ENCODE data around the gene HBZ.
A peak's percentile ranks its signal among the peaks of the same experiment; 100 is the strongest.

HBZ gene

DNA sequence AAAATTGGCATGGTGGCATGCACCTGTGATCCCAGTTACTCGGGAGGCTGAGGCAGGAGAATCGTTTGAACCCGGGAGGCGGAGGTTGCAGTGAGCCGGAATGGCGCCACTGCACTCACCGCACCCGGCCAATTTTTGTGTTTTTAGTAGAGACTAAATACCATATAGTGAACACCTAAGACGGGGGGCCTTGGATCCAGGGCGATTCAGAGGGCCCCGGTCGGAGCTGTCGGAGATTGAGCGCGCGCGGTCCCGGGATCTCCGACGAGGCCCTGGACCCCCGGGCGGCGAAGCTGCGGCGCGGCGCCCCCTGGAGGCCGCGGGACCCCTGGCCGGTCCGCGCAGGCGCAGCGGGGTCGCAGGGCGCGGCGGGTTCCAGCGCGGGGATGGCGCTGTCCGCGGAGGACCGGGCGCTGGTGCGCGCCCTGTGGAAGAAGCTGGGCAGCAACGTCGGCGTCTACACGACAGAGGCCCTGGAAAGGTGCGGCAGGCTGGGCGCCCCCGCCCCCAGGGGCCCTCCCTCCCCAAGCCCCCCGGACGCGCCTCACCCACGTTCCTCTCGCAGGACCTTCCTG, 27.7 kb downstream of the HBZ start, which contains the start of gene HBQ1:
Gene HBQ1, plus strand, starts transcription at position 359 of the 575 bp plus-strand sequence. Its CDS starts 28 bp downstream, at position 387.
- Histone ChIP-seq H3F3A (ENCODE audit: low read depth) (no peaks in the 10 kb centered on the region), H2AFZ (ENCODE audit: low read length) (no peak within 1 kb of the TSS), H3K9me3 (ENCODE audit: insufficient read depth, low read depth, low read length) (no peaks in the 10 kb centered on the region), H3K27me3 (ENCODE audit: insufficient read depth, low read length, poor library complexity, severe bottlenecking) (no peaks in the 10 kb centered on the region), H3K9ac (ENCODE audit: low read depth, low read length, poor library complexity, severe bottlenecking) (no peak within 1 kb of the TSS), H3K79me2 (ENCODE audit: insufficient read depth, low read length) (no peaks in the 10 kb centered on the region), H3K4me3 (ENCODE audit: low read length, poor library complexity, severe bottlenecking) (no peak within 1 kb of the TSS), H3K4me2 (ENCODE audit: low read depth, low read length, poor library complexity, severe bottlenecking) (no peak within 1 kb of the TSS), H3K36me3 (ENCODE audit: insufficient read depth, low read length) (no peaks in the 10 kb centered on the region), H4K20me1 (ENCODE audit: insufficient read depth, low read length, poor library complexity, severe bottlenecking) (no peaks in the 10 kb centered on the region), H3K4me1 (ENCODE audit: insufficient read depth, low read length, poor library complexity, severe bottlenecking) (peaks cover under 1% of the 10 kb centered on the region), H3K9me2 (replicated peaks; ENCODE audit: low read depth, low read length) (no peaks in the 10 kb centered on the region)
- TF ChIP-seq, protein P1, sequence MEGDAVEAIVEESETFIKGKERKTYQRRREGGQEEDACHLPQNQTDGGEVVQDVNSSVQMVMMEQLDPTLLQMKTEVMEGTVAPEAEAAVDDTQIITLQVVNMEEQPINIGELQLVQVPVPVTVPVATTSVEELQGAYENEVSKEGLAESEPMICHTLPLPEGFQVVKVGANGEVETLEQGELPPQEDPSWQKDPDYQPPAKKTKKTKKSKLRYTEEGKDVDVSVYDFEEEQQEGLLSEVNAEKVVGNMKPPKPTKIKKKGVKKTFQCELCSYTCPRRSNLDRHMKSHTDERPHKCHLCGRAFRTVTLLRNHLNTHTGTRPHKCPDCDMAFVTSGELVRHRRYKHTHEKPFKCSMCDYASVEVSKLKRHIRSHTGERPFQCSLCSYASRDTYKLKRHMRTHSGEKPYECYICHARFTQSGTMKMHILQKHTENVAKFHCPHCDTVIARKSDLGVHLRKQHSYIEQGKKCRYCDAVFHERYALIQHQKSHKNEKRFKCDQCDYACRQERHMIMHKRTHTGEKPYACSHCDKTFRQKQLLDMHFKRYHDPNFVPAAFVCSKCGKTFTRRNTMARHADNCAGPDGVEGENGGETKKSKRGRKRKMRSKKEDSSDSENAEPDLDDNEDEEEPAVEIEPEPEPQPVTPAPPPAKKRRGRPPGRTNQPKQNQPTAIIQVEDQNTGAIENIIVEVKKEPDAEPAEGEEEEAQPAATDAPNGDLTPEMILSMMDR (conservative IDR thresholded peaks at IDR 0.05; ENCODE audit: low read length), result no peak
- no peak for TF ChIP-seq EZH2phosphoT487 (IDR thresholded peaks at IDR 0.05; ENCODE audit: borderline replicate concordance)

DNA sequence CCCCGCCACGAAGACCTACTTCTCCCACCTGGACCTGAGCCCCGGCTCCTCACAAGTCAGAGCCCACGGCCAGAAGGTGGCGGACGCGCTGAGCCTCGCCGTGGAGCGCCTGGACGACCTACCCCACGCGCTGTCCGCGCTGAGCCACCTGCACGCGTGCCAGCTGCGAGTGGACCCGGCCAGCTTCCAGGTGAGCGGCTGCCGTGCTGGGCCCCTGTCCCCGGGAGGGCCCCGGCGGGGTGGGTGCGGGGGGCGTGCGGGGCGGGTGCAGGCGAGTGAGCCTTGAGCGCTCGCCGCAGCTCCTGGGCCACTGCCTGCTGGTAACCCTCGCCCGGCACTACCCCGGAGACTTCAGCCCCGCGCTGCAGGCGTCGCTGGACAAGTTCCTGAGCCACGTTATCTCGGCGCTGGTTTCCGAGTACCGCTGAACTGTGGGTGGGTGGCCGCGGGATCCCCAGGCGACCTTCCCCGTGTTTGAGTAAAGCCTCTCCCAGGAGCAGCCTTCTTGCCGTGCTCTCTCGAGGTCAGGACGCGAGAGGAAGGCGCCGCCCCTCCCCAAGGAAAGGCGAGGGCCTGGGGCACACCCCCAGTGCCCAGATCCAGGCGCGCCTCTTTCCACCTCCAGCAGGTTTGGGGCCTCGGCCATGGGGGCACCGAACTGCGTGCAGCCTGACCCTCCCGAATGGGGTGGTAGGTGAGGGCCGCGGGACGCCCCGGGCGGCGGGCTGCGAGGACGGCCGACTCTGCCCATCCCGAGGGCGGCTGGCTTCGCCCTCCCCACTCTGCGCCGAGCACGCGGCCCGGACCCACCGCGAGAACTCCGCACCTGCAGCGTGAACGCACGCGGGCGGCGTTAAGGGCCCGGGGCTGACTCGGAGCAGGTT, 28.5 kb downstream of the HBZ start:
- no peak for TF ChIP-seq EZH2phosphoT487 (IDR thresholded peaks at IDR 0.05; ENCODE audit: borderline replicate concordance)
- TF ChIP-seq, protein P1 (conservative IDR thresholded peaks at IDR 0.05; ENCODE audit: low read length), result no peak
- Histone ChIP-seq H3K36me3 (ENCODE audit: insufficient read depth, low read length) (no peaks in the 10 kb centered on the region), H3K79me2 (ENCODE audit: insufficient read depth, low read length) (no peaks in the 10 kb centered on the region), H4K20me1 (ENCODE audit: insufficient read depth, low read length, poor library complexity, severe bottlenecking) (no peaks in the 10 kb centered on the region), H3K9me2 (replicated peaks; ENCODE audit: low read depth, low read length) (no peaks in the 10 kb centered on the region), H3K4me3 (ENCODE audit: low read length, poor library complexity, severe bottlenecking) (no peak overlapping the region), H3K9me3 (ENCODE audit: insufficient read depth, low read depth, low read length) (no peaks in the 10 kb centered on the region), H3K4me2 (ENCODE audit: low read depth, low read length, poor library complexity, severe bottlenecking) (no peak overlapping the region), H3K9ac (ENCODE audit: low read depth, low read length, poor library complexity, severe bottlenecking) (no peak overlapping the region), H3F3A (ENCODE audit: low read depth) (no peaks in the 10 kb centered on the region), H3K4me1 (ENCODE audit: insufficient read depth, low read length, poor library complexity, severe bottlenecking) (no peaks in the 10 kb centered on the region), H2AFZ (ENCODE audit: low read length) (no peak overlapping the region), H3K27me3 (ENCODE audit: insufficient read depth, low read length, poor library complexity, severe bottlenecking) (no peaks in the 10 kb centered on the region)

DNA sequence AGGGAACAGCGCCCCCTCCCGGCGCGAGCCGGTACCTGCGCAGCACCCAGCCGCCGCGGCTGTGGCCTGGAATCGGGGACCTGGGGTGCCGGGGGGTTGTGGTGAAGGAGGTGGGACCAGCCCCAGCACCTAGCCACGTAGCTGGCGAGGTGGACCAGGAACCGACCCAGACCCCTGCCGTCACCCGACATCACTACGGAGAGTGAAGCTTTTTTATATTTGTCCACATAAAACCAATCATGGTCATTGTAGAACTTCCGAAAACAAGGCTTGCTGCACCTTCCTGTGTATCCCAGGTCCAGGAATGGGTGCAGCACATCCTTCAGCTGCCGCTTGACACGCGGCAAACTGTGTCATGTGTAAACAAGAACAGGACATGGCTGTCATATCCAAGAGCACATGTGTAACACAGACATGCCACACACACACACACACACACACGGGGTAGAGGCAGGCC, 29.1 kb downstream of the HBZ start:
- H3K36me3 ChIP-seq (ENCODE audit: insufficient read depth, low read length), result no peaks in the 10 kb centered on the region
- no peaks in the 10 kb centered on the region for H3K9me2 ChIP-seq (replicated peaks; ENCODE audit: low read depth, low read length)
- H3K27me3 ChIP-seq (ENCODE audit: insufficient read depth, low read length, poor library complexity, severe bottlenecking), result no peaks in the 10 kb centered on the region
- H3K9me3 ChIP-seq (ENCODE audit: insufficient read depth, low read depth, low read length), result no peaks in the 10 kb centered on the region
- H3F3A ChIP-seq (ENCODE audit: low read depth), result no peaks in the 10 kb centered on the region
- no peak overlapping the region for H3K4me2 ChIP-seq (ENCODE audit: low read depth, low read length, poor library complexity, severe bottlenecking)
- no peaks in the 10 kb centered on the region for H4K20me1 ChIP-seq (ENCODE audit: insufficient read depth, low read length, poor library complexity, severe bottlenecking)
- no peaks in the 10 kb centered on the region for H3K79me2 ChIP-seq (ENCODE audit: insufficient read depth, low read length)
- no peak overlapping the region for H3K9ac ChIP-seq (ENCODE audit: low read depth, low read length, poor library complexity, severe bottlenecking)
- no peak overlapping the region for H3K4me3 ChIP-seq (ENCODE audit: low read length, poor library complexity, severe bottlenecking)
- H2AFZ ChIP-seq (ENCODE audit: low read length), result no peak overlapping the region
- no peaks in the 10 kb centered on the region for H3K4me1 ChIP-seq (ENCODE audit: insufficient read depth, low read length, poor library complexity, severe bottlenecking)
- TF ChIP-seq, protein P1 (conservative IDR thresholded peaks at IDR 0.05; ENCODE audit: low read length), result peak; percentile 38; the same call in 1 of the 2 replicates
- TF ChIP-seq EZH2phosphoT487 (IDR thresholded peaks at IDR 0.05; ENCODE audit: borderline replicate concordance), result no peak
